Retinal pigment epithelial cell (primary cell): ENCODE data around the gene SSUH2.

Experiments used
- DNase-seq: peaks from one replicate; pipeline ENCODE4 v3.0.0-alpha.2; 2010; ENCODE audit warnings: low read depth
- H3K4me3 ChIP-seq: 2 replicates; pipeline ENCODE4 v1.5.1; 2011; ENCODE audit warnings: mild to moderate bottlenecking, low read length, control low read depth, moderate library complexity
- TF ChIP-seq, protein P1 (sequence below): conservative IDR thresholded peaks from 2 replicates; pipeline ENCODE4 v1.5.1; 2011; ENCODE audit warnings: low read depth, low read length, control low read depth, inconsistent platforms

Gene SSUH2

DNA sequence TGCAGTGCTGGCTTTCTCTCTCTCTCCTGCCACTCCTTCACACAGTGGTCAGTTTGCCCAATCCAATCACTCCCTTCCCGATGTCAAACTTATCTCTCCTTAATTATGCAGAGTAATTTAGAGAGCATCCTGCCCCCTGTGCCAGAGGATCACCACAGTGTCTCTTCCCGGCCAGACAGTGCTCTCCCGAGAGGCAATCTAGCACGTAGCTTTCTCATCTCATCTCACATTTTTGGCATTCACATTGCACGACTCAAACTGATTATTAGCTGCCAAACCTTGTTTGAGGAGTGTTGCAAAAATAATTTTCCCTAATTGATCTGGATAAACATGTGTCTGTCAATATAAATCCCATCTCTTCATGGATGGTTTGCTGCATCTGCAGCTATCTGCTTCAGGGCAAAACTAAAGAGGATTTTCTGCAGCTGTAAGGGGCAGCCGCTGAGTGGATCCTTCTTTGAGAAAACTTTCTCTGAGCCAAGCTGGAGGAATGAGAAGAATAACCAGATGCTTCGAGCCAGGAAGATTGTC, 37.8 kb downstream of the SSUH2 start:
- DNase-seq: no peak
- TF ChIP-seq, protein P1, sequence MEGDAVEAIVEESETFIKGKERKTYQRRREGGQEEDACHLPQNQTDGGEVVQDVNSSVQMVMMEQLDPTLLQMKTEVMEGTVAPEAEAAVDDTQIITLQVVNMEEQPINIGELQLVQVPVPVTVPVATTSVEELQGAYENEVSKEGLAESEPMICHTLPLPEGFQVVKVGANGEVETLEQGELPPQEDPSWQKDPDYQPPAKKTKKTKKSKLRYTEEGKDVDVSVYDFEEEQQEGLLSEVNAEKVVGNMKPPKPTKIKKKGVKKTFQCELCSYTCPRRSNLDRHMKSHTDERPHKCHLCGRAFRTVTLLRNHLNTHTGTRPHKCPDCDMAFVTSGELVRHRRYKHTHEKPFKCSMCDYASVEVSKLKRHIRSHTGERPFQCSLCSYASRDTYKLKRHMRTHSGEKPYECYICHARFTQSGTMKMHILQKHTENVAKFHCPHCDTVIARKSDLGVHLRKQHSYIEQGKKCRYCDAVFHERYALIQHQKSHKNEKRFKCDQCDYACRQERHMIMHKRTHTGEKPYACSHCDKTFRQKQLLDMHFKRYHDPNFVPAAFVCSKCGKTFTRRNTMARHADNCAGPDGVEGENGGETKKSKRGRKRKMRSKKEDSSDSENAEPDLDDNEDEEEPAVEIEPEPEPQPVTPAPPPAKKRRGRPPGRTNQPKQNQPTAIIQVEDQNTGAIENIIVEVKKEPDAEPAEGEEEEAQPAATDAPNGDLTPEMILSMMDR: no peak
- H3K4me3 ChIP-seq: no peak overlapping the region

DNA sequence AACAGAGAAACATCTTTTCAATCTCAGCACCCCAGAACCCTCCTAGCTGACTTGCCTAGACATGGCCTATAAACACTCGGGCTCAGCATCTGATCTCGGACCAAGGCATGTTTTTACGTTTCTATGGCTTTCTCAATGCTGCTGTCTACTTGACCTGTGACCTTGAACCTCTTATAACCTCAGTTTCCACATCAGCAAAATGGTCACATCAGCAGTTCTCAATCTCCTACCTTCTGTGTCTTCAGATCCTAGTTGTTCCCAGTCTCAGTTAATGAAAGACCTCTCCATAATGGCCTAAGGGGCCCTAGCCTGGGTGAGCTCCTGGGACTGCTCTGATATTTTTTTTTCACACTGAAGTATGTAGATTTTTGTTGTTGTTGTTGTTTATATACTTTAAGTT, 39.6 kb downstream of the SSUH2 start:
- DNase-seq: no peak
- TF ChIP-seq, protein P1: no peak
- no peak overlapping the region for H3K4me3 ChIP-seq

DNA sequence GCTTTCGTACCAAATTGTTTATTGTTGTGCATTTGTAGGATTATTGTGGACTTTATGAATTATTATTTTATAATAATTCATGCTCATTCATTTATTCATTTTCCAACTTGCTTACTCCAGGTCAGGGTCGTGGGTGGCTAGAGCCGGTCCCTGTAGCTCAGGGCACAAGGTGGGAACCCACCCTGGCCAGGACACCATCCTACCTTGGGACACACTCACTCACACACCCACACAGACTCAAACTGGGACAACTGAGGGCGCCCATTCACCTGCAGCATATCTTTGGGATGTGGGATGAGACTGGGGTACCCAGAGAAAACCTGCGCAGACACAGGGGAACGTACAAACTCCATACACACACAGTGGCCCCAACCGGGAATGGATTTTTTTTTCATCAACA, 40.6 kb downstream of the SSUH2 start:
- TF ChIP-seq, protein P1: no peak
- DNase-seq: no peak
- H3K4me3 ChIP-seq: no peak overlapping the region

DNA sequence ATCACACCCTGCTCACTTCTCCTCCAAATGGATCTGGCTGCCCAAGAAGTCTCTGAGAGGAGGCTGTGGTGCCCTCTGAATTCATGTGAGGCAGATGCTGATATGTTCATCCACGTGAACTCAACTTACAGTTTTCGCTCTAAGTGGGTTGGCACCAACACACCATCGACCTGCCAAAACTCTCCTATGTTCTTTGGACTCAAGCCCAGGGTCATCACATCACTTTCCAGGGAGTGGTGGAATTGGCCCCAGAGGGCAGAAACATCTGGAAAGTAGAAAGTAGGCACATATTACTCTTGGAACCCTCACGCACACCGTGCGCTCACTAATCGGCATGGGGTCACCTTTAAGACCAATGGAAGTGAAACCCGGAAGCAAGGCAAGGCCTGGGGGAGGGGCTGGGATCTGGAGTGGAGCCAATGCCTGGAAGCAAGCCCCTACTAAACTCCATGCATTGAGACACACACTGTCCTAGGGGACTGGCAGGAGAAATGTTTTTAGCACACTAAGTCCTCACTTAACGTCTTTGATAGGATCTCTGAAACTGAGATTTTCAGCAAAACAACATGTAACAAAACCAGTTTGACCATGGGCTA, 41.4 kb downstream of the SSUH2 start:
- H3K4me3 ChIP-seq: no peak overlapping the region
- no peak for DNase-seq
- TF ChIP-seq, protein P1: no peak

DNA sequence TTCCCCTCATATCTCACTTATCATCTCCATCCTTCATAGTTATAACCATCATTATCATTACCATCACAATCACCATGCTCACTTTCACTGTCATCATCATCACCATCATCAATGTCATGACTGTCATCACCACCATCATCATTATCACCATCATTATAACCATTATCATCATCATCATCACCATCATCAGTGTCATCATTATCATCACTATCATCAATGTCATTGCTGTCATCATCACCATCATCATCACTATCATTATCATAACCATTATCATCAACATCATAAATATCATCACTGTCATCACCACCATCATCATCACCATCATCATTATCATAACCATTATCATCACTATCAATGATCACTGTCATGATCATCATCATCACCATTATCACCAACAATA, 44.1 kb downstream of the SSUH2 start:
- TF ChIP-seq, protein P1: no peak
- no peak overlapping the region for H3K4me3 ChIP-seq
- no peak for DNase-seq

DNA sequence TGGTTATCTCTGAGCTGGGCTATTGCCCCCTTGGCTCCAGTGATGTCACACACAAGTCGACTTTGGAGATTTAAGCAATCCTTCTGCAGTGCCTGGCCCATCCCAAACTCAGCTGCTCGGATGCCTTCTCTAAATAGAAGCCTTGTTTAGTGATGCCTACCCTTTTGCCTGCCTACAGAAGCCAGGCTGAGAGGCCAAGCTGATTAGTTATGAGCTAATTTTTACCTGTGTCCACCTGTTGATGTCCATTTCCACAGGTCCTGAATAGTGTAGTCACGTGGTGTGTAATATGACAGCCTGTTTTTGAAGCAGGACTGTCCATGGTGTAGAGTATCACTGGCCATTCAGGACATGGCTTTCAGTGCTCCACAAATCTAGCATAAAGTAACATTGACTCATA, 45.5 kb downstream of the SSUH2 start:
- DNase-seq: no peak
- no peak overlapping the region for H3K4me3 ChIP-seq
- TF ChIP-seq, protein P1: no peak

DNA sequence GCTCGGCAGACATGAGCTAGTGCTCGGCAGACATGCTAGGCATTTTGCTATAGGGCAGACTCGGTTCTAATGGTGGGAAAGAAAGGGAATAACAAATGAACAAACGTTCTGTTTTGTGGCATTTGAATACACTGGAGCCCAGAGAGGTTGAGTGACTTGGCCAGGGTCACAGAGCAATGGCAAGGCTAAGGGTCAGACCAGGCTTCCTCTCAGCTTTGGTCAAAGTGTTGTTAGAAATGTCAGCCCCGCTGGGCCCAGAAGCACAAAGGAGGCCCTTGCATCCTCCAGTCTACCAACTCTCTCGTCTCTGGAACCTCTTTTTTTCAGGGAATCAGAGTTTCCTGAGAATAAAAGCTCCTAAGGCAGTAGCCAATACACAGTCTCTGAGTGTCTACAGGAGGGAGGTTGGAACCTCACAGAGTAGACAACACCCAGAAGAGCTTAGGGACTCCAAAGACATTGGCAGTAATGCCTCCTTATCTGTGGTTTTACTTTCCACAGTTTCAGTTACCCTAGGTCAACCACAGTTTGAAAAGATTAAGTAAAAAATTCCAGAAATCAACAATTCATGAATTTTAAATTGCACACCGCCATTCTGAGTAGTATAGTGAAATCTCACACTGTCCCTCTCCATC, 47.3 kb downstream of the SSUH2 start:
- DNase-seq: no peak
- H3K4me3 ChIP-seq: no peak overlapping the region
- TF ChIP-seq, protein P1: no peak
